ENCODE results near the gene SMPD4. TPM values are rescaled to one million over a fixed set of nuclear protein-coding genes. Genes with fewer than 3 reads are reported as not detected.
"Not testable (repeated sequence)": the region's sequence is repeated elsewhere in the genome, so short reads cannot be mapped to it uniquely, and the experiment has no call there.

Gene SMPD4
- total RNA-seq, 2 experiments from 2014 or later: 73.8 to 78.6 TPM

DNA sequence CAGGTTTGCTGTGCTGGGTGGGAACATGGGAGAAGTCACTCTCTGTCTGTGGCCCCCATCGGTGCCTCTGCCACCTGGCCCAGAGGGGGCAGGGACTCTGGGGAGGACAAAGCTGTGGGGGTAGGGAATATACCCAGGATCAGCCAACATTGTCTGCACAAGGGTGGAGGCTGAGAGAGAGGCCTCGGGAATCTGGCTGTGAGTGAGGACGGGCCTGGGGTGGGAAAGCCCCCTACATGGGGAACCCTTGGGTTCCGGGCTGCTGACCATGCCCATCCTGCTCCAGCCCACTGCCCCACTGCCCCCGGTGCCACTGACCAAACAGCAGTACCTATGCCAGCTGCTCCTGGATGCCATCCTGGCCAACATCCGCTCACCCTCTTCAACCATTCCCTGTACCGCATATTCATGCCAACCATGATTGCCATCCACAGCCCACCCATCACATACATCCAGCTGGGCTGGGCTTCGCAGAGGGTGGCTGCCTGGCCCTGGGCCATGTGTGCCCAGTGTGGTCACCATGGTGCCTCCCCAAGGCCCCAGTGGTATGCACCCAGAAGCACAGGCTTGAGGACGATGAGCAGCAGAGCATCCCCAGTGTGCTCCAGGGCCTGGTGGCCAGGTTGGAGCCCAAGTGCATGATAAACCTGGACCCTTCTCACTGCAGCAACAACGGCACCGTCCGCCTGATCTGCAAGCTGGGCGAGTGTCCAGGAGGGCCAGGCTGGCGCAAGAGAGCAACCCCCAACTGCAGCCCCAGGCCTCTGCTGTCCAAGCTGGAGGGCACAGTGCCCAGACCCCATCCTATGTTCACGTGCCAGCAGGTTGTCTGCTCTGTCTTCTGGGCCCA lies 45.5 kb downstream of the SMPD4 start:
- no peak overlapping the region for H3K27ac Mint-ChIP-seq
- no peaks in the 10 kb centered on the region for H3K9me3 Mint-ChIP-seq (ENCODE audit: low read depth)
- ATAC-seq (no peak), DNase-seq (no peak)
- no peaks in the 10 kb centered on the region for H3K27me3 Mint-ChIP-seq
- POLR2A ChIA-PET: no interaction called here
- intact Hi-C loops (cut with DNase I, micrococcal nuclease): no loop called here
- H3K4me1 Mint-ChIP-seq: no peaks in the 10 kb centered on the region
- H3K4me3 Mint-ChIP-seq: no peak overlapping the region
- CTCF ChIA-PET: no interaction called here
- no peaks in the 10 kb centered on the region for H3K36me3 Mint-ChIP-seq (ENCODE audit: low read depth)

- ATAC-seq; H3K9me3 Mint-ChIP-seq (ENCODE audit: low read depth); H3K4me1 Mint-ChIP-seq; H3K27ac Mint-ChIP-seq; H3K36me3 Mint-ChIP-seq (ENCODE audit: low read depth); H3K27me3 Mint-ChIP-seq; CTCF ChIA-PET; H3K4me3 Mint-ChIP-seq; POLR2A ChIA-PET; intact Hi-C loops (cut with DNase I, micrococcal nuclease); DNase-seq: not testable (repeated sequence)
Observed at GRCh38 chr2:130129120-130129829, 52.1 kb downstream of the SMPD4 start, which contains the start of gene POTEF. POTEF (minus strand) TSS chr2:130129222; CDS start chr2:130120515, 8,707 bp downstream.

- DNase-seq; CTCF ChIA-PET; H3K4me1 Mint-ChIP-seq; H3K9me3 Mint-ChIP-seq (ENCODE audit: low read depth); intact Hi-C loops (cut with DNase I, micrococcal nuclease); H3K4me3 Mint-ChIP-seq; H3K36me3 Mint-ChIP-seq (ENCODE audit: low read depth); H3K27ac Mint-ChIP-seq; POLR2A ChIA-PET; ATAC-seq; H3K27me3 Mint-ChIP-seq: not testable (repeated sequence)
Observed at GRCh38 chr2:130128464-130128863, 52.9 kb downstream of the SMPD4 start.

DNA sequence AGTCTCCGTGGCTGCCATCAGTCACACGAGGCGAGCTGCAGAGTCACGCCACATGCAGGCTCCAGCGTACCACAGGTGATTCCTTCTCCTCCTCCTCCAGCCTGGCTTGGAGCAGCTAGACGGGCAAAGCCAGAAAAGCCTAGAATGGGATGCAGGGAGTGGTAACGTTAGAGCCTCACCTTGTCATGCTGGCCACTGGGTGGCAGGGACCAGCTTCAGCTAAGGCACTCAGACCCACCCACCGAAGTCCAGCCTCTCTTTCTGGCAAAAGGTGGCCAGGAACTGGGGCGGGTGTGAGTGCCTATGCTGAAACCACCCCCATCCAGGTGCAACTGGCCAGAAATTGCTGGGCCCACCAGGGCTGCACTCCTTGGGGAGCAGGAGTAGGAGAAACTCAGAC lies 53.7 kb downstream of the SMPD4 start:
- POLR2A ChIA-PET; intact Hi-C loops (cut with DNase I, micrococcal nuclease); H3K36me3 Mint-ChIP-seq (ENCODE audit: low read depth); CTCF ChIA-PET; H3K27ac Mint-ChIP-seq; H3K27me3 Mint-ChIP-seq; DNase-seq; H3K4me3 Mint-ChIP-seq; ATAC-seq; H3K4me1 Mint-ChIP-seq; H3K9me3 Mint-ChIP-seq (ENCODE audit: low read depth): not testable (repeated sequence)

DNA sequence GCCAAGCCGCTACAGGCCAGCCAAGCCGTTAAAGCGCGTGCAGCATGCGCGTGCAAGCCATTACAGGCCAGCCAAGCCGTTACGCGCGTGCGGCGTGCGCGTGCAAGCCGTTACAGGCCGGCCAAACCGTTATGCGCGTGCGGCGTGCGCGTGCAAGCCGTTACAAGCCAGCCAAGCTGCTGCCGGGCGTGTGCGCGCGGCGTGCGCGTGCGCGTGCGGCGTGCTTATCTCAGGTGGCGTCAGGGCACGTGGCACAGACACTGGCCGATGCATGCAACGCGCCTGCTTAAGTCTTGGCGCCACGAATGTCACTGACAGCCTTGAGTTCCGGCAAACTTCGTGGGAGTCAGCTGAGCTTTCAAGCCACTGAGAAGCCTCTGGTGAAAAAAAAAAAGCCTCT lies 60.5 kb downstream of the SMPD4 start:
- DNase-seq; intact Hi-C loops (cut with DNase I, micrococcal nuclease); H3K27ac Mint-ChIP-seq; ATAC-seq; POLR2A ChIA-PET; H3K4me3 Mint-ChIP-seq; CTCF ChIA-PET; H3K36me3 Mint-ChIP-seq (ENCODE audit: low read depth); H3K27me3 Mint-ChIP-seq; H3K9me3 Mint-ChIP-seq (ENCODE audit: low read depth); H3K4me1 Mint-ChIP-seq: not testable (repeated sequence)

DNA sequence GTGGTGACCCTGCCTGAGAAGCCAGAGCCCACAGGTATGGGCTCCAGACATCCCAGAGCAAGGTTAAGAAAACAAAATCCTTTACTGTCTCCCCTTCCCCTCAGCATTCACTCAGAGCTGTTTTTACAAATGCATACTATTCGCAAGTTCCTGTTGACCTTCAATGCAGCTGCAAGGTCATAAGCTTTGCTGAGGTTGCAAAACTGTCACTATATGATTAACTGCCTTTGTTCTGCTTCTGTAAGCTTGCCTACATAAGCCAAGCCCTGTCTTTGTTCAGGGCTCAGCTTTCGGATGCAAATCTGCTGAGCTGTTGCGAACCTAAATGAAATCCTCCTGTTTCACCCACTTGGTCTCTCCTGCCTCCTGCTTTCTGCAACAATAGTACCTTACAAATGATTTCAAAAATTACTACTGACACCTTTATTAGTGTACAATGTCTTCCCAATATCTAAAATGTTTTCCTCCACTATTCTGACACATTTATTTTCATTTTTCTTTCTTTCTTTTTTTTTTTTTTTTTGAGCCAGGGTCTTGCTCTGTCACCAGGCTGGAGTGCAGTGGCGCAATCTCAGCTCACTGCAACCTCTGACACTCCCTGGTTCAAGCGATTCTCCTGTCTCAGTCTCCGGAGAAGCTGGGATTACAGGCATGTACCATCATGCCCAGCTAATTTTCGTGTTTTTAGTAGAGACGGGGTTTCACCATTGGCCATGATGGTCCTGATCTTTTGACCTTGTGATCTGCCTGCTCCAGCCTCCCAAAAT lies 78.6 kb downstream of the SMPD4 start:
- H3K27ac Mint-ChIP-seq, POLR2A ChIA-PET: not testable (repeated sequence)

More for the DNA sequence above, 78.6 kb downstream of the SMPD4 start:
- ATAC-seq; H3K27me3 Mint-ChIP-seq; DNase-seq; H3K9me3 Mint-ChIP-seq (ENCODE audit: low read depth); intact Hi-C loops (cut with DNase I, micrococcal nuclease); H3K36me3 Mint-ChIP-seq (ENCODE audit: low read depth); H3K4me1 Mint-ChIP-seq; H3K4me3 Mint-ChIP-seq; CTCF ChIA-PET: not testable (repeated sequence)

Other genes starting within 250 kb of the SMPD4 start
- gene RAB6C, start 201.9 kb downstream of the SMPD4 start, total RNA-seq: not detected
- gene POTEF, start 52.4 kb downstream of the SMPD4 start, total RNA-seq: not detected
- gene CCDC74B, start 36.5 kb downstream of the SMPD4 start, total RNA-seq: 1 to 10 TPM; 2.5 to 3.2 TPM
- gene MZT2B, start 660 bp upstream of the SMPD4 start, total RNA-seq: 100 to 1,000 TPM; 281 to 343 TPM
- not detected for gene TUBA3E, start 16.8 kb upstream of the SMPD4 start, total RNA-seq
- gene IMP4, start 161.3 kb upstream of the SMPD4 start, total RNA-seq: 100 to 1,000 TPM; 148 to 169 TPM
- 10 to 100 TPM; 41.6 to 49.3 TPM for gene PTPN18, start 174.5 kb upstream of the SMPD4 start, total RNA-seq